GM23338 (cell line): ENCODE results near the gene LMAN1L. TPM values are rescaled to one million over a fixed set of nuclear protein-coding genes. Genes with fewer than 3 reads are reported as not detected.

Experiments
- ATAC-seq: fragments of 200-7000 bp; cut with Tn5 transposase; 3 replicates; pipeline ENCODE4 v1.9.1; 2020
- DNase-seq: peaks from one replicate; pipeline ENCODE4 v3.0.0-alpha.2; 2015; ENCODE audit warnings: low spot score
- H2AFZ ChIP-seq: fragments of 200-600 bp; sonication (generic); 2 replicates; pipeline ENCODE4 v1.8.0; 2016; ENCODE audit warnings: antibody characterized with exemption, mild to moderate bottlenecking, moderate library complexity
- H3F3A ChIP-seq: fragments of 200-600 bp; sonication (generic); replicated peaks from 2 replicates; pipeline ENCODE4 v1.8.0; 2017; ENCODE audit warnings: antibody characterized with exemption, mixed run types, low read depth
- H3K27ac ChIP-seq: fragments of 200-600 bp; sonication (generic); 2 replicates; pipeline ENCODE4 v1.6.1; 2016; ENCODE audit warnings: low read depth
- H3K27me3 ChIP-seq: fragments of 200-600 bp; sonication (generic); 2 replicates; pipeline ENCODE4 v1.8.0; 2016; ENCODE audit warnings: mild to moderate bottlenecking, mixed run types, moderate library complexity; ENCODE audit not compliant: insufficient read depth
- H3K36me3 ChIP-seq: fragments of 200-600 bp; sonication (generic); 2 replicates; pipeline ENCODE4 v1.8.0; 2016; ENCODE audit warnings: mild to moderate bottlenecking; ENCODE audit not compliant: insufficient read depth
- H3K4me1 ChIP-seq: fragments of 200-600 bp; sonication (generic); 2 replicates; pipeline ENCODE4 v1.8.0; 2016; ENCODE audit warnings: mild to moderate bottlenecking, moderate library complexity; ENCODE audit not compliant: insufficient read depth
- H3K4me2 ChIP-seq: fragments of 200-600 bp; sonication (generic); 2 replicates; pipeline ENCODE4 v1.7.1; 2017; ENCODE audit warnings: mixed run types
- H3K4me3 ChIP-seq: fragments of 200-600 bp; sonication (generic); 2 replicates; pipeline ENCODE4 v1.6.1; 2016; ENCODE audit warnings: mixed run types
- H3K79me2 ChIP-seq: fragments of 200-600 bp; sonication (generic); replicated peaks from 2 replicates; pipeline ENCODE4 v1.8.0; 2017; ENCODE audit warnings: mild to moderate bottlenecking; ENCODE audit not compliant: insufficient read depth
- H3K9me2 ChIP-seq: fragments of 200-600 bp; sonication (generic); 2 replicates; pipeline ENCODE4 v1.8.0; 2017; ENCODE audit not compliant: insufficient read depth
- H4K20me1 ChIP-seq: fragments of 200-600 bp; sonication (generic); replicated peaks from 2 replicates; pipeline ENCODE4 v1.8.0; 2017; ENCODE audit warnings: mild to moderate bottlenecking; ENCODE audit not compliant: insufficient read depth
- H3K27ac Mint-ChIP-seq: 2 replicates; pipeline ENCODE4 v1.8.0; 2020; ENCODE audit warnings: inconsistent platforms, mild to moderate bottlenecking, moderate library complexity, mixed read lengths
- H3K27me3 Mint-ChIP-seq: 3 replicates; pipeline ENCODE4 v1.8.0; 2022; ENCODE audit warnings: low read depth, mild to moderate bottlenecking, moderate library complexity, mixed read lengths, inconsistent platforms; ENCODE audit not compliant: insufficient read depth, poor library complexity
- H3K36me3 Mint-ChIP-seq: 3 replicates; pipeline ENCODE4 v1.8.0; 2021; ENCODE audit warnings: low read depth, mild to moderate bottlenecking, inconsistent platforms, moderate library complexity, mixed read lengths
- H3K4me1 Mint-ChIP-seq: 3 replicates; pipeline ENCODE4 v1.8.0; 2020; ENCODE audit warnings: mild to moderate bottlenecking, inconsistent platforms, mixed read lengths
- H3K4me3 Mint-ChIP-seq: 3 replicates; pipeline ENCODE4 v1.8.0; 2021; ENCODE audit warnings: moderate library complexity, mild to moderate bottlenecking, inconsistent platforms, mixed read lengths
- H3K9me3 Mint-ChIP-seq: 3 replicates; pipeline ENCODE4 v1.8.0; 2020; ENCODE audit warnings: moderate library complexity, mild to moderate bottlenecking, inconsistent platforms, mixed read lengths
- CREB1 ChIP-seq: fragments of 250-450 bp; sonication (Bioruptor Pico); IDR thresholded peaks from 2 replicates; pipeline ENCODE4 v1.5.0; 2020; ENCODE audit warnings: low read depth, mild to moderate bottlenecking, moderate library complexity
- EZH2 ChIP-seq: fragments of 200-600 bp; sonication (generic); IDR thresholded peaks from one replicate; pipeline ENCODE4 v1.8.0; 2017; ENCODE audit warnings: antibody characterized with exemption, mild to moderate bottlenecking, low read depth; ENCODE audit not compliant: unreplicated experiment
- EZH2phosphoT487 ChIP-seq: fragments of 200-600 bp; sonication (generic); IDR thresholded peaks from one replicate; pipeline ENCODE4 v1.8.1; 2018; ENCODE audit warnings: antibody characterized with exemption; ENCODE audit not compliant: unreplicated experiment
- JUNB ChIP-seq: IDR thresholded peaks from one replicate; pipeline ENCODE4 v1.6.1; 2016; ENCODE audit warnings: antibody characterized with exemption; ENCODE audit not compliant: unreplicated experiment
- NANOG ChIP-seq: IDR thresholded peaks from 2 replicates; pipeline ENCODE4 v1.6.1; 2016; ENCODE audit warnings: antibody characterized with exemption, borderline replicate concordance
- POLR2AphosphoS5 ChIP-seq: IDR thresholded peaks from 2 replicates; pipeline ENCODE4 v1.6.1; 2016; ENCODE audit warnings: antibody characterized with exemption, low read depth
- STAT1 ChIP-seq: IDR thresholded peaks from one replicate; pipeline ENCODE4 v1.6.1; 2016; ENCODE audit warnings: antibody characterized with exemption; ENCODE audit not compliant: unreplicated experiment
- ZNF114 ChIP-seq: fragments of 250-450 bp; sonication (Bioruptor Pico); IDR thresholded peaks from 2 replicates; pipeline ENCODE4 v1.5.0; 2020; ENCODE audit warnings: mild to moderate bottlenecking, moderate library complexity
- ZNF331 ChIP-seq: fragments of 250-450 bp; sonication (Bioruptor Pico); IDR thresholded peaks from 2 replicates; pipeline ENCODE4 v1.5.0; 2020; ENCODE audit warnings: low read depth, mild to moderate bottlenecking, moderate library complexity
- ZNF462 ChIP-seq: fragments of 250-450 bp; sonication (Bioruptor Pico); IDR thresholded peaks from 2 replicates; pipeline ENCODE4 v1.5.0; 2020; ENCODE audit warnings: mild to moderate bottlenecking, moderate library complexity
- polyA plus RNA-seq: library from polyadenylated mRNA; unstranded; fragments of >200 nt; fragmentation: Nextera tagmentation; extraction: Ambion mirVana; gene quantifications from 2 replicates; pipeline ENCODE4 v1.2.1, GENCODE V29; 2016
- total RNA-seq: library from RNA; depleted of rRNA; stranded (reverse); fragments of >200 nt; shearing (Covaris generic); gene quantifications from 2 replicates; pipeline ENCODE4 v1.2.3, GENCODE V29; 2014
- TF ChIP-seq, protein P1 (sequence below): IDR thresholded peaks from one replicate; pipeline ENCODE4 v1.6.1; 2018; ENCODE audit warnings: antibody characterized with exemption; ENCODE audit not compliant: unreplicated experiment
- TF ChIP-seq, protein P2 (sequence below), 2 experiments: fragments of 200-600 bp in 1 of 2; sonication (generic) in 1 of 2; conservative IDR thresholded peaks; 2 replicates each; pipeline versions ENCODE4 v1.5.1 to v1.6.1; 2016 to 2017; ENCODE audit warnings: antibody characterized with exemption in 2 of 2, low read depth in 2 of 2, mild to moderate bottlenecking in 2 of 2, moderate library complexity in 1 of 2
- TF ChIP-seq, protein P3 (sequence below): IDR thresholded peaks from 2 replicates; pipeline ENCODE4 v1.6.1; 2016; ENCODE audit warnings: antibody characterized with exemption

The LMAN1L gene
- total and polyA plus RNA-seq, 2 experiments from 2014 or later: not detected

DNA sequence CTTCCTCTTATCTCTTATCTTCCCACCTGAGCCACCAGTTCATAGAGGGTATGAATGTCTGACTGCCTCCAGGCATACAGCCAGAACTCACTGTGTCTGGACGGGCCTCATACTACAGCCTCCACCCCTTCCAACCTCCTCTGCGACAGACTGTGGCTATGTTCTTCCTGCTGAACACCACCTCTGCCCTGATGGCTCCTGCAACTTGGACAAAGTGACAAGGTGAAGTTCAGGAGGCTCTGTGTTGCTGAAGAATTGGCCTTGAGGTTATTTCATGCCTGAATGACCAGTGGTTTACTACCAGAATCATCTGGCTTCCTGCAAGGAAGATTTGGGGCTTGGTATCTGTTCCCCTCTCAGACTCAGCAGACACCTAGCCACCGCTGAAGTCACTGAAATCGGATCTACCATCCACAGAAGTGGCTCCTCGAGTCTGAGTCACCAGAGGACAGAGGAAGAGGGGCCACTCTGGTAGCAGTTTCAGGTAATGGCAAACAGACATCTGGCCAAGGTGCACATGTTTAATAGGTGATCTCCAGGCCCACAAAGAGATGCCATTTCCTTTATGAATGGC, 44.5 kb downstream of the LMAN1L start:
- H3K4me3 Mint-ChIP-seq: no peak overlapping the region
- Histone ChIP-seq H3K4me3 (no peak overlapping the region), H3K9me2 (no peaks in the 10 kb centered on the region), H3K36me3 (no peaks in the 10 kb centered on the region), H3F3A (no peaks in the 10 kb centered on the region), H4K20me1 (peaks cover 4% of the 10 kb centered on the region; the same call in 1 of the 2 replicates), H2AFZ (no peak overlapping the region), H3K4me1 (no peaks in the 10 kb centered on the region), H3K4me2 (no peak overlapping the region), H3K27ac (no peak overlapping the region), H3K27me3 (no peaks in the 10 kb centered on the region), H3K79me2 (peaks cover 18% of the 10 kb centered on the region; the same call in 1 of the 2 replicates)
- ATAC-seq: no peak
- no peaks in the 10 kb centered on the region for H3K9me3 Mint-ChIP-seq
- no peaks in the 10 kb centered on the region; the same call in 2 of the 3 replicates for H3K4me1 Mint-ChIP-seq
- H3K27me3 Mint-ChIP-seq: peaks cover 2% of the 10 kb centered on the region
- no peak for TF ChIP-seq POLR2AphosphoS5
- no peak for TF ChIP-seq ZNF462 (CRISPR knock-in tag)
- TF ChIP-seq, protein P1, sequence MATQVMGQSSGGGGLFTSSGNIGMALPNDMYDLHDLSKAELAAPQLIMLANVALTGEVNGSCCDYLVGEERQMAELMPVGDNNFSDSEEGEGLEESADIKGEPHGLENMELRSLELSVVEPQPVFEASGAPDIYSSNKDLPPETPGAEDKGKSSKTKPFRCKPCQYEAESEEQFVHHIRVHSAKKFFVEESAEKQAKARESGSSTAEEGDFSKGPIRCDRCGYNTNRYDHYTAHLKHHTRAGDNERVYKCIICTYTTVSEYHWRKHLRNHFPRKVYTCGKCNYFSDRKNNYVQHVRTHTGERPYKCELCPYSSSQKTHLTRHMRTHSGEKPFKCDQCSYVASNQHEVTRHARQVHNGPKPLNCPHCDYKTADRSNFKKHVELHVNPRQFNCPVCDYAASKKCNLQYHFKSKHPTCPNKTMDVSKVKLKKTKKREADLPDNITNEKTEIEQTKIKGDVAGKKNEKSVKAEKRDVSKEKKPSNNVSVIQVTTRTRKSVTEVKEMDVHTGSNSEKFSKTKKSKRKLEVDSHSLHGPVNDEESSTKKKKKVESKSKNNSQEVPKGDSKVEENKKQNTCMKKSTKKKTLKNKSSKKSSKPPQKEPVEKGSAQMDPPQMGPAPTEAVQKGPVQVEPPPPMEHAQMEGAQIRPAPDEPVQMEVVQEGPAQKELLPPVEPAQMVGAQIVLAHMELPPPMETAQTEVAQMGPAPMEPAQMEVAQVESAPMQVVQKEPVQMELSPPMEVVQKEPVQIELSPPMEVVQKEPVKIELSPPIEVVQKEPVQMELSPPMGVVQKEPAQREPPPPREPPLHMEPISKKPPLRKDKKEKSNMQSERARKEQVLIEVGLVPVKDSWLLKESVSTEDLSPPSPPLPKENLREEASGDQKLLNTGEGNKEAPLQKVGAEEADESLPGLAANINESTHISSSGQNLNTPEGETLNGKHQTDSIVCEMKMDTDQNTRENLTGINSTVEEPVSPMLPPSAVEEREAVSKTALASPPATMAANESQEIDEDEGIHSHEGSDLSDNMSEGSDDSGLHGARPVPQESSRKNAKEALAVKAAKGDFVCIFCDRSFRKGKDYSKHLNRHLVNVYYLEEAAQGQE: no peak
- TF ChIP-seq, protein P2, sequence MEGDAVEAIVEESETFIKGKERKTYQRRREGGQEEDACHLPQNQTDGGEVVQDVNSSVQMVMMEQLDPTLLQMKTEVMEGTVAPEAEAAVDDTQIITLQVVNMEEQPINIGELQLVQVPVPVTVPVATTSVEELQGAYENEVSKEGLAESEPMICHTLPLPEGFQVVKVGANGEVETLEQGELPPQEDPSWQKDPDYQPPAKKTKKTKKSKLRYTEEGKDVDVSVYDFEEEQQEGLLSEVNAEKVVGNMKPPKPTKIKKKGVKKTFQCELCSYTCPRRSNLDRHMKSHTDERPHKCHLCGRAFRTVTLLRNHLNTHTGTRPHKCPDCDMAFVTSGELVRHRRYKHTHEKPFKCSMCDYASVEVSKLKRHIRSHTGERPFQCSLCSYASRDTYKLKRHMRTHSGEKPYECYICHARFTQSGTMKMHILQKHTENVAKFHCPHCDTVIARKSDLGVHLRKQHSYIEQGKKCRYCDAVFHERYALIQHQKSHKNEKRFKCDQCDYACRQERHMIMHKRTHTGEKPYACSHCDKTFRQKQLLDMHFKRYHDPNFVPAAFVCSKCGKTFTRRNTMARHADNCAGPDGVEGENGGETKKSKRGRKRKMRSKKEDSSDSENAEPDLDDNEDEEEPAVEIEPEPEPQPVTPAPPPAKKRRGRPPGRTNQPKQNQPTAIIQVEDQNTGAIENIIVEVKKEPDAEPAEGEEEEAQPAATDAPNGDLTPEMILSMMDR (conservative IDR thresholded peaks at IDR 0.05; ENCODE audit: low read depth in 2 of 2): no peak
- no peak for TF ChIP-seq EZH2phosphoT487
- no peak for TF ChIP-seq EZH2
- no peak for TF ChIP-seq ZNF114 (CRISPR knock-in tag)
- TF ChIP-seq CREB1 (CRISPR knock-in tag): no peak
- TF ChIP-seq STAT1: no peak
- TF ChIP-seq NANOG: no peak
- no peak for TF ChIP-seq ZNF331 (CRISPR knock-in tag)
- no peak for TF ChIP-seq JUNB
- TF ChIP-seq, protein P3, sequence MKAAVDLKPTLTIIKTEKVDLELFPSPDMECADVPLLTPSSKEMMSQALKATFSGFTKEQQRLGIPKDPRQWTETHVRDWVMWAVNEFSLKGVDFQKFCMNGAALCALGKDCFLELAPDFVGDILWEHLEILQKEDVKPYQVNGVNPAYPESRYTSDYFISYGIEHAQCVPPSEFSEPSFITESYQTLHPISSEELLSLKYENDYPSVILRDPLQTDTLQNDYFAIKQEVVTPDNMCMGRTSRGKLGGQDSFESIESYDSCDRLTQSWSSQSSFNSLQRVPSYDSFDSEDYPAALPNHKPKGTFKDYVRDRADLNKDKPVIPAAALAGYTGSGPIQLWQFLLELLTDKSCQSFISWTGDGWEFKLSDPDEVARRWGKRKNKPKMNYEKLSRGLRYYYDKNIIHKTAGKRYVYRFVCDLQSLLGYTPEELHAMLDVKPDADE: no peak
- no peak for DNase-seq
- peaks cover 7% of the 10 kb centered on the region; the same call in 2 of the 3 replicates for H3K36me3 Mint-ChIP-seq
- no peak overlapping the region for H3K27ac Mint-ChIP-seq
